22Rv1 (cell line): ENCODE results near the gene GNAT2.

ENCODE experiments used
- H3K27ac ChIP-seq: fragments of 450-650 bp; 2 replicates; pipeline ENCODE4 v1.5.1; 2017
- CTCF ChIP-seq: fragments of 450-650 bp; IDR thresholded peaks from 2 replicates; pipeline ENCODE4 v1.5.1; 2017; ENCODE audit warnings: mild to moderate bottlenecking
- ZFX ChIP-seq: fragments of 450-650 bp; IDR thresholded peaks from 2 replicates; pipeline ENCODE4 v1.6.1; 2017; ENCODE audit warnings: antibody characterized with exemption, borderline replicate concordance

The GNAT2 gene

GRCh38 chr1:109652402-109652801, 33.0 kb upstream of the GNAT2 start:
- TF ChIP-seq ZFX (no peak), CTCF (no peak)
- H3K27ac ChIP-seq, result no peak overlapping the region

GRCh38 chr1:109650609-109651008, 31.2 kb upstream of the GNAT2 start:
- no peak overlapping the region for H3K27ac ChIP-seq
- TF ChIP-seq ZFX (no peak), CTCF (no peak)

GRCh38 chr1:109649491-109649914, 30.1 kb upstream of the GNAT2 start:
- H3K27ac ChIP-seq, result no peak overlapping the region
- TF ChIP-seq ZFX (no peak), CTCF (peak; percentile 69)

GRCh38 chr1:109644670-109645069, 25.3 kb upstream of the GNAT2 start:
- TF ChIP-seq CTCF (no peak), ZFX (no peak)
- H3K27ac ChIP-seq, result no peak overlapping the region

- TF ChIP-seq ZFX, result no peak
- peak; percentile 91 for TF ChIP-seq CTCF
- no peak overlapping the region for H3K27ac ChIP-seq
Observed at GRCh38 chr1:109643385-109644230, 24.2 kb upstream of the GNAT2 start.

- TF ChIP-seq ZFX (no peak), CTCF (no peak)
- H3K27ac ChIP-seq, result no peak overlapping the region
Observed at GRCh38 chr1:109642626-109643025, 23.2 kb upstream of the GNAT2 start.

GRCh38 chr1:109641861-109642260, 22.4 kb upstream of the GNAT2 start:
- TF ChIP-seq ZFX (no peak), CTCF (no peak)
- H3K27ac ChIP-seq, result no peak overlapping the region
